Measurements from ENCODE around the gene RAB23. TPM values are rescaled to one million over a fixed set of nuclear protein-coding genes. Genes with fewer than 3 reads are reported as not detected.

RAB23 gene
- total and polyA plus RNA-seq, 9 of the 15 experiments (the other 6 are each of a cell fraction or from before 2014, with no cell fraction given), result 3.4 to 18.0 (median 9.4) TPM

DNA sequence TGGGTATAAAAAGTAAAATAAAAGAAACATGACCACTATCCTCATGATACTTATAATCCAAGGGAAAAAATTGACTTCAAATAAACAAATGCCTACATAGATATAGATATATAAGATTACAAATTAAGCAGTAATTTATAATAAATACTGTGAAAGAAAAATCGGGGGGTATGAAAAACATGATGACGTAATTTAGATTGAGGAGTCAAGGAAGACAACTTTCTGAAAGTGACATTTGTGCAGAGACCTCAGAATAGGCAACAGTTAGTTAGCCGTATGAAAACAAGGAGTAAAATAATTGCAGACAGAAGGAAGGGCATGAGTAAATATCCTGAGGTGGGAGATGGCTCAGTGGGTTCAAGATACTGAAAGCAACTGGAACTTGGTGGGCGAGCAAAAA is 28.2 kb upstream of the RAB23 start:
- H4K20me1 ChIP-seq (replicated peaks; ENCODE audit: control insufficient read depth, insufficient read depth, low read length), result no peaks in the 10 kb centered on the region
- H3K36me3 ChIP-seq (ENCODE audit: control insufficient read depth, insufficient read depth, low read length), result no peaks in the 10 kb centered on the region
- BruUV-seq (replicated peaks), result no TSS peak
- no peak overlapping the region for H3K27ac ChIP-seq (ENCODE audit: extremely low read depth, low read depth, low read length)
- intact Hi-C loops (cut with micrococcal nuclease) (no loop called here), in situ Hi-C loops (cut with MboI) (no loop called here)
- no peaks in the 10 kb centered on the region for H3K9me3 ChIP-seq (replicated peaks; ENCODE audit: control insufficient read depth, insufficient read depth, low read depth, low read length)
- ATAC-seq (no peak), DNase-seq (ENCODE audit: extremely low read depth in 1 of 4, low spot score in 3 of 4) (no peak), FAIRE-seq (no peak)
- H3K9ac ChIP-seq (ENCODE audit: insufficient read depth in 1 of 2, low read depth in 2 of 2, low read length in 2 of 2), result no peak overlapping the region
- CTCF ChIA-PET (ENCODE audit: low intra/inter-chr PET ratio), result no interaction called here
- POLR2A ChIA-PET, result no interaction called here
- H3K4me2 ChIP-seq (ENCODE audit: insufficient read depth, low read length), result no peak overlapping the region
- TF ChIP-seq TEAD4 (IDR thresholded peaks at IDR 0.05; ENCODE audit: low read length) (no peak), TEAD4 (CRISPR knock-in tag; IDR thresholded peaks at IDR 0.05; ENCODE audit: borderline replicate concordance) (no peak), ATF7 (IDR thresholded peaks at IDR 0.05) (0 out of 2 replicates have a peak, but pooled peaks have one; percentile 22)
- TF ChIP-seq, protein P1, sequence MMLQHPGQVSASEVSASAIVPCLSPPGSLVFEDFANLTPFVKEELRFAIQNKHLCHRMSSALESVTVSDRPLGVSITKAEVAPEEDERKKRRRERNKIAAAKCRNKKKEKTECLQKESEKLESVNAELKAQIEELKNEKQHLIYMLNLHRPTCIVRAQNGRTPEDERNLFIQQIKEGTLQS (IDR thresholded peaks at IDR 0.05), result peak; percentile 46; the same call in 1 of the 2 replicates
- TF ChIP-seq, protein P1 (CRISPR knock-in tag; conservative IDR thresholded peaks at IDR 0.05), result no peak
- no peaks in the 10 kb centered on the region for H3K4me1 ChIP-seq (replicated peaks in 1 of 2; ENCODE audit: control insufficient read depth in 2 of 2, insufficient read depth in 2 of 2, low read length in 2 of 2)
- H3K4me3 ChIP-seq, result no peak overlapping the region
- no peaks in the 10 kb centered on the region for H3K79me2 ChIP-seq (ENCODE audit: control insufficient read depth, insufficient read depth, low read length)
- 8% methylated on average over 4 of the region's 4 CpGs for WGBS (ENCODE audit: insufficient coverage, low coverage, missing lambda C conversion rate)
- no peak overlapping the region for H2AFZ ChIP-seq (ENCODE audit: low read depth, low read length)
- no peaks in the 10 kb centered on the region for H3K9me1 ChIP-seq (ENCODE audit: control insufficient read depth, insufficient read depth, low read length)
- H3K27me3 ChIP-seq (ENCODE audit: control insufficient read depth in 2 of 2, insufficient read depth in 2 of 2, low read length in 2 of 2), result peaks cover 0 to 4% of the 10 kb centered on the region in 2 experiments; a peak in 2 of 5 replicates

All from K562 (cell line).